NCI-H748 (cell line): Measurements from ENCODE around the gene OR13H1.
"Not testable (repeated sequence)": the region's sequence is repeated elsewhere in the genome, so short reads cannot be mapped to it uniquely, and the experiment has no call there.

Experiments
- DNase-seq: peaks from one replicate; lab custom pipeline; 2025; ENCODE audit not compliant: unreplicated experiment; lab: John Stamatoyannopoulos, UW

The OR13H1 gene, protein sequence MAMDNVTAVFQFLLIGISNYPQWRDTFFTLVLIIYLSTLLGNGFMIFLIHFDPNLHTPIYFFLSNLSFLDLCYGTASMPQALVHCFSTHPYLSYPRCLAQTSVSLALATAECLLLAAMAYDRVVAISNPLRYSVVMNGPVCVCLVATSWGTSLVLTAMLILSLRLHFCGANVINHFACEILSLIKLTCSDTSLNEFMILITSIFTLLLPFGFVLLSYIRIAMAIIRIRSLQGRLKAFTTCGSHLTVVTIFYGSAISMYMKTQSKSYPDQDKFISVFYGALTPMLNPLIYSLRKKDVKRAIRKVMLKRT

DNA sequence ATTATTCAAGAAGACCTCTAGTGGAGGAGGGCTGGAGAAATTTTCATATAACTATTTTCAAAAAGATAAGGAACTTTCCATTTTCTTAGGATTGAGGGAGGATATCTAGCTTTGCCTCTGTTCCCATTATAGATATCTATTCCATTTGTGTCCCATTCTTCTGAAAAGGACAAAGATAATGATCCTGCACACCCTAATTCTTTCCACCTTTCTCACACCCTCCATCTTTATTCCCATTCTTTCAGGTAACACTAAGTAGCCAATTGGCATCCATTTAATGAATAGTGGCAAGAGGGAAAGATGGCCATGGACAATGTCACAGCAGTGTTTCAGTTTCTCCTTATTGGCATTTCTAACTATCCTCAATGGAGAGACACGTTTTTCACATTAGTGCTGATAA lies at the start of gene OR13H1:
TSS of gene OR13H1 (plus strand) at position 301 of the 400 bp plus-strand sequence. CDS start at position 301, 0 bp downstream.
- DNase-seq, result no peak

DNA sequence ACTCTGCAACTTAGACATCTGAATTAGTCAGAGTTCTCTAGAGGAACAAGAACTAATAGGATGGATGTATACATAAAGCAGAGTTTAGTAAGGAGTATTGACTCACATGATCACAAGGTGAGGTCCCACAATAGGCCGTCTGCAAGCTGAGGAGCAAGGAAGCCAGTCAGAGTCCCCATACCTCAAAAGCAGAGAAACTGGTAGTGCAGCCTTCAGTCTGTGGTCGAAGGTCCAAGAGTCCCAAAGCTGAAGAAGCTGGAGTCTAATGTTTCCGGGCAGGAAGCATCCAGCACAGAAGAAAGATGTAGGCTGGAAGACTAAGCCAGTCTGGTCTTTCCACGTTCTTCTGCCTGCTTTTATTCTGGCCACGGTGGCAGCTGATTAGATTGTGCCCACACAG lies 42.3 kb upstream of the OR13H1 start:
- not testable (repeated sequence) for DNase-seq

DNA sequence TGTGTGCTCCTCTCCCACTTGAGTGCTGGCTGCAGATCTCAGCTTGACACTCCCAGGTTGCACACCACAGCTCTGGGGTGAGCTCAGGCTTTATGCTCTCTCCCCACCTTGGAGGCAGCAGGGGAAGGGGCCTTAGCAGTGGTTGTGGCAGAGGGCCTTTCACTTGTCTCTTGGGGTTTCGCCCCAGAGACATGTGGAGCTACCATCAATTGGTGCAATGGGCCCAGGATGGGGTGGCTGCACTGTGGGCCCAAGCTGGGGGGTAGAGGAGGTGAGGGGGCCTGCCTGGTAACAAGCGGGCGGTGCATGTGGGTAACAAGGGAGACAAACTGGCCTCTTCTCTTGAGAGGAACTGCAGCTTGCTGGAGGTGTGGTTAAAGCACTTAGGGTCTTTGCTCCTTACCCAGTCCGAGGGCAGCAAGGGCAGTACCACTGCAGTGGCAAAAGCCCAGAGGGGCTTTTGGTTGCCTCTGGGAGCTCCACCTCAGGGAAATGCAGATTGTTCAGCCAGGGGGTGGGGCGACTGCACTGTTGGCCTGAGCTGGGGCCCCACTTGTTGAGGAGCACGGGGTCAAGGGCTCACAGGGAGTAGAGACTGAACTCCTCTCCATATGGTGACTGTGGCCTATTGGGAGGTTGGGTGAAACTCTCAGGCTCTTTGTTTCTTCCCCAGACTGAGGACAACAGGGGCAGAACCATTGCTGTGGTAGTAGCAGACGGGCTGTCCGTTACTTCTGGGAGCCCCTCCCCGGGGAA lies 30.5 kb upstream of the OR13H1 start:
- DNase-seq, result no peak

DNA sequence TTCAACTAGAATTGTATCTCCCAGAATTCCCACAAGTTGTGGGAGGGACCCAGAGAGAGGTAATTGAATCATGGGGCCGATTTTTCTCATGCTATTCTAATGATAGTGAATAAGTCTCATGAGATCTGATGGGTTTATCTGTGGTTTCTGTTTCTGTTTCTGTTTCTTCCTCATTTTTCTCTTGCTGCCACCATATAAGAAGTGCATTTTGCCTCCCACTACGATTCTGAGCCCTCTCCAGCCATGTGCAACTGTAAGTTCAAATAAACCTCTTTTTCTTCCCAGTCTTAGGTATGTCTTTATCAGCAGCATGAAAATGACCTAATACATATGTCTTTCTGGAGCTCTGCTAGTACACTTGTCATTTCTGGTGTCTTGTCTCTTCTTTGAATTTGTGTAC lies 22.1 kb upstream of the OR13H1 start:
- DNase-seq, result no peak

DNA sequence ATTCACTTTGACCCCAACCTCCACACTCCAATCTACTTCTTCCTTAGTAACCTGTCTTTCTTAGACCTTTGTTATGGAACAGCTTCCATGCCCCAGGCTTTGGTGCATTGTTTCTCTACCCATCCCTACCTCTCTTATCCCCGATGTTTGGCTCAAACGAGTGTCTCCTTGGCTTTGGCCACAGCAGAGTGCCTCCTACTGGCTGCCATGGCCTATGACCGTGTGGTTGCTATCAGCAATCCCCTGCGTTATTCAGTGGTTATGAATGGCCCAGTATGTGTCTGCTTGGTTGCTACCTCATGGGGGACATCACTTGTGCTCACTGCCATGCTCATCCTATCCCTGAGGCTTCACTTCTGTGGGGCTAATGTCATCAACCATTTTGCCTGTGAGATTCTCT lies 344 bp downstream of the OR13H1 start:
- no peak for DNase-seq

DNA sequence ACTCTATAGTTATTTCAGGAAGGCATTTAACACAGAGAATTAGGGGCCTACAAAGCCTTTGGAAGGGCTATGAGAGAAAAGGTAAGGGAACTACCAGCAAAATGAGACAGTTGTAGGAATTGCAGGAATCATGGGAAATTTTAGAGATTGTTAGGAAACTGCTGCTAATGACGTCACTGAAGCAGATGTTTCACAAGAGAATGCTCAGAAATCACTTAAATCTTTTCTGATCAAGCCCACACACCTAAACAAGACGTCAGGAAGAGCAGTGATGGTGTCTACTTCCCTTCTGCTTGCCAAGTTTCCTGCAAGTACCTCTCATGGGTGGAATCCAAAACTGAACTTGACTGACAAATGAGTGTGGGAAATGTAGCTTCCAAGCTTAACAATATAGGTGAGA lies 5.1 kb downstream of the OR13H1 start:
- DNase-seq, result no peak

DNA sequence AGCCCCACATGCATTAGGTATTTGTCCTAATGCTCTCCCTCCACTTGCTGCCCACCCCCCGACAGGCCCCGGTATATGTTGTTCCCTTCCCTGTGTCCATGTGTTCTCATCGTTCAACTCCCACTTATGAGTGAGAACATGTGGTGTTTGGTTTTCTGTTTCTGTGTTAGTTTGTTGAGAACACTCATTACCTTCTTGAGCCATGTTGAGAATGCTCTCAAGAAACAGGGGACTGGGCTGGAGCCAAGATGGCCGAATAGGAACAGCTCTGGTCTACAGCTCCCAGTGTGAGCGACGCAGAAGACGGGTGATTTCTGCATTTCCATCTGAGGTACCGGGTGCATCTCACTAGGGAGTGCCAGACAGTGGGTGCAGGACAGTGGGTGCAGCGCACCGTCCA lies 8.6 kb downstream of the OR13H1 start:
- not testable (repeated sequence) for DNase-seq

DNA sequence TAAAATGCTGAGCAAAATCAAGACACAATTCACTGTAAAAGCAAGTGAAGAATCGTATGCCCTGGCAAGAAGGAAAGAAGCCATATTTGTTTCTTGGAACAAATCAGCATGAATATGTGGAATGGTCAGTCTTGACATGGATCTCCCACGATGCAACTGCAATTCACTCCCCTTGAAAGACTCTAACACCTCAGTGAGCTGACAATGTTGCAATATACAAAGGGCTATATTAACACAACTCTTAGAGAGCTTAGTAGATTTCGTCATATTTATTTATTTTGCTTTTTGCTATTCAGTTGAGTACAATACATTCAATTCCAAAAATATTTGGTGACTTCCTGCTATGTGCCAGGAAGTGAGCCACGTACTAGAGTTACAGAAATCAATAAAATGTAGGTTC lies 14.7 kb downstream of the OR13H1 start:
- DNase-seq, result no peak

DNA sequence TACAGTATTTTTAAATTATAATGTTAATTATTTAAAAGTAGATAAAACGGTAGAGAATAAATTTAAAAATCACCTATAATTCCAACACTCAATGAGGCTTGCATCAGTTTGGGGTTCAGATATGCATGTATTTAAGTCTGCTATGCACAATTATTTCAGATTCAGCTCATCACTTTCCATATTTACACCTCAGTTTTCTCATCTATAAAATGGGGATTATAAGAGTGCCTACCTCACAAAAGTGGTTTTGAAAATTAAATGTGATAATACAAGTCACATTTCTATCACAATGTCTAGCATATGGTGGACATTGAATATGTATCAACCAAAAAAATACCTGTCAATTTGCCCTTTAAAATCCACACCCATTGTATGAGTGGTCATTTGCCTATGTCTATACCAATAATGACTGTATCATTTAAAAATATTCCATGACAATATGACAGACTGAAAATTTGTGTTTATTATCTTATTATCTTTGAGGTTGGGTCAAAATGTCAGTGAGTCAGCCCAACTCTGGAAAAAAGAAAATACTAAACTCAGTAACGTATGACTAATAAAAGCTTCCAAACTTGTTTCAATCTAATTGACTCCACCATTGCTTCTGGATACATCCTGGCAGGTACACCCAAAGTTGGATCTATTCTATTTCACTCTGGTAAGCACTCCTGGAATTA lies 20.8 kb downstream of the OR13H1 start:
- no peak for DNase-seq

DNA sequence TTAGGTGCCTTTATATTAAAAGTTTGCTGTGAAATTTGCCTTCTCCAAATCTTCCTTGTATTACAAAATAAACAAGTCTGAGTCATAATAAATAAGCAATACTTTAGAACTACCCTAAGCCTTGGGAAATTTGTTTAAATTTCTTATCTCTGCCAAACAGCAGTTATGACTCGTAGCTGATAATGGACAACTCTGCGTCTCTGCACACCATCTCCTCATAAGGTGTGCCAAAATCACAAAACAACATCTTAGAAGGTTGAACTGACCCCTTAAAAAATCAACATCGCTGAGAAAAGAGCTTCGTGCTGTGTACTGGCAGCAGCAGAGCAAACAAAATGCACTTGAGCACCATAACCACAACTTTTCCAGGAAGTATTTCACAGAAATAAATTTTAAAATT lies 22.0 kb downstream of the OR13H1 start:
- DNase-seq, result no peak

DNA sequence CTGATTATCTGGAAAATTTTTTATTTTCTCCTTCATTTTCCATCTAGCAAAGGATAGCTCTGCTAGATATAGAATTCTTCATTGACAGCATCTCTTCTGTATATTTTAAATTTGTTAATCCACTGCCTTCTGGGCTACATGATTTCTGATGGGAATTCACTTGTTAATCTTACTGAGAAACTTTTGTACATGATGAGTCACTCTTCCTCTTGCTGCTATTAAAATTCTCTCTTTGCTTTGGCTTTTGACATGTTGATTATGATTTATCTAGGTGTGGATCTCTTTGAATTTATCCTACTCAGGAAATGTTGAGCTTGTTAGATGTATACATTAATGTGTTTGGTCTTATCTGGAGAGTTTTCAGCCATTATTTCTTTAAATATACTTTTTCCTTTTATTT lies 27.5 kb downstream of the OR13H1 start:
- DNase-seq, result no peak

DNA sequence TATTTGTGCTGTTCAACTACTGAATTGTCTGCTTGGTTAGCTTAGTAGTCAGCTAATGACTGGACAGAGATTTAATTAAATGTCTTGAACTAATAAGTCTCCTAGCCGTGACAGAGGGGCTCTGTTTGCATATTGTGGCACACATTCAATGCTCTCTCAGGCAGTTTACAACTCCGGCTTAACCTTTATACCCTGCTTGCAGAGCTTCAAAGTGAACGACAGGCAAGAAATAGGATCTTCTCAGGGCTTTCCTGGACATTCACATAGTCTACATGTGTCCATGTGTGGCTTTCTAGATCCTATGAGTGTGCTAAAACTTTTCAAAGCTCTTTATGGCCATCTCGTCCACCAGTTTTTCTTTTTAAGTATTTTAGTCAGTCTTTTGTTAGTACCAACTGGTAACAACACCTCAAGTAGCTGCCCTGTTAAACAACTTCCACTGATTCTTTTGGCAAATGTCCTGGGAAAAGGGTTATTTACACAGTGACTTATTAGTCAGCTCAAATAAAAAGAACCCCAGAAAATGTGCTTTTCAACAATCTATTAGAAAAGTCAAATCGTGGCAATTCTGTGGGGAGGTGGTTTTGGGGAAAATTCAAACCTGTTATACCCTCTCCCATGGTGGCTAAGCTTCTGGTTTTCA lies 28.6 kb downstream of the OR13H1 start:
- DNase-seq, result no peak

DNA sequence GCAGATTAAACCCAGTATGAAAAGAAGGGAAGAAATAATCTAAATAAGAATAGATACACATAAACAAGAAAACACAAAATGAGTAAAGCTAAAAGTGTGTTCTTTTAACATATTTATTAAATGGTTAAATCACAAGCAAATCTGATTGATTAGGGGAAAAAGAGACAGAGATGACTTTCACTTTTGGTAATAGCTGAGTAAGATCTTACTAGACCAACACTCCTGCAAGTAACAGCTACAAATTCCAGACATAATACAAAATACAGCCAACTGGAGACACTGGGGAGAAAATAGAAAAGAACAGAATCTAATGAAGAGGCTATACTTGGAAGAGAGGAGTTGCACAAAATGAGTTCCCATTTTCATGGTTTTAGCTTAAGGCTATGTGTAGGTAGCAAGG lies 33.5 kb downstream of the OR13H1 start:
- no peak for DNase-seq

DNA sequence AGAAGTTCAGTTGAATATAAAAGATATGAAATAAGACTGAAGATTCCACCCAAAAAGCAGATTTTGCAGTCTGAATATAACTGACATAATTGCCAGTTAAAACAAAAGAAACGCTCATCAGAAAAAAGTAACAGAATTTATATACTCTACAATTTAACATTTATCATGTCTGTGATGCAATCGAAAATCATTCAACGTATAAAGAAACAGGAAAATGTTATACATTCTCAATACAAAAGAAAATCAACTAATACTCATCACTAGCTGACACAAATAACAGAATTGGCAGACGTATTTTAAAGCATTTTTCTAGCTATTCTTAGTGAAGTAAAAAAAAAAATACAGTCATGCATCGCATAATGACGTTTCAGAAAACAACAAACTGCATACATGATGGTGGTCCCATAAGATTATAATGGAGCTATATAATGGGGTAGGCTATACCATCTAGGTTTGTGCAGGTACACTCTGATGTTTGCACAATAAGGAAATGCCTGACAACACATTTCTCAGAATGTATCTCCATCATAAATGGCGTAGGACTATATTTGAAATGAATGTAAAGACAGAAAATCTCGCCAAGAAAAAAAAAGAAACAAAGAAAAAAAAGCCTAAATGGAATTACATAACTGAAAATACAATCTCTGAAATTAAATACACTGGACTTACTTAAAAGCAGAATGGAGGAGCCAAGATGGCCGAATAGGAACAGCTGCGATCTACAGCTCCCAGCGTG lies 34.3 kb downstream of the OR13H1 start:
- no peak for DNase-seq

DNA sequence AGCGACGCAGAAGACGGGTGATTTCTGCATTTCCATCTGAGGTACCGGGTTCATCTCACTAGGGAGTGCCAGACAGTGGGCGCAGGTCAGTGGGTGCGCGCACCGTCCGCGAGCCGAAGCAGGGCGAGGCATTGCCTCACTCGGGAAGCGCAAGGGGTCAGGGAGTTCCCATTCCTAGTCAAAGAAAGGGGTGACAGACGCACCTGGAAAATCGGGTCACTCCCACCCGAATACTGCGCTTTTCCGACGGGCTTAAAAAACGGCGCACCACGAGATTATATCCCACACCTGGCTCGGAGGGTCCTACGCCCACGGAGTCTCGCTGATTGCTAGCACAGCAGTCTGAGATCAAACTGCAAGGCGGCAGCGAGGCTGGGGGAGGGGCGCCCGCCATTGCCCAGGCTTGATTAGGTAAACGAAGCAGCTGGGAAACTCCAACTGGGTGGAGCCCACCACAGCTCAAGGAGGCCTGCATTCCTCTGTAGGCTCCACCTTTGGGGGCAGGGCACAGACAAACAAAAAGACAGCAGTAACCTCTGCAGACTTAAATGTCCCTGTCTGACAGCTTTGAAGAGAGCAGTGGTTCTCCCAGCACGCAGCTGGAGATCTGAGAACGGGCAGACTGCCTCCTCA lies 35.0 kb downstream of the OR13H1 start:
- DNase-seq, result peak; percentile 29

DNA sequence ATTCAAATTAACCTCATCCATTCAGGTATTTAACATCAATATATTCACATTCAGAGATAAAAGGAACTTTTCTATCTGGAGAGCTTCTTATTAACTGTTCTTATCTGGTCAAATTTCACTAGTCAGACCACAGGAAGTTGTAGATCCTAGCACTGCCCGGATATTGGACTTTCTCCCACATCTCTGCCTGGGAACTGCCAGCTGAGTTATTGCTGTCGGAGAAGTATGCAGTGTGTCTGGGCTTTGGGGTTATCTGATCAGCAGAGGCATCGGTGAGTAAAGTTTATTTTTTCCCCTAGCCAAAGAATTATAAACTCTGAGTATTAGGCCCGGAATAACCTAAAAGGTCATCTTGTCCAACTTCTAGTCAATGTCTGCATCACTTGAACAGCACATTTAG lies 45.1 kb downstream of the OR13H1 start:
- no peak for DNase-seq
